B cell (primary cell): Measurements from ENCODE around the gene DIP2B. TPM values are rescaled to one million over a fixed set of nuclear protein-coding genes. Genes with fewer than 3 reads are reported as not detected.
"Not testable (repeated sequence)": the region's sequence is repeated elsewhere in the genome, so short reads cannot be mapped to it uniquely, and the experiment has no call there.

ENCODE experiments used
- ATAC-seq: fragments of 200-7000 bp; cut with Tn5 transposase; one replicate; pipeline ENCODE4 v1.10.0; 2021; ENCODE audit warnings: low read depth, mild to moderate bottlenecking, moderate number of reproducible peaks, moderate library complexity
- CTCF ChIA-PET: fragments of 350-600 bp; sonication (Branson Sonifier 250); formaldehyde crosslinking; loops from one replicate; lab custom pipeline; 2021; ENCODE audit warnings: antibody characterized with exemption, inconsistent platforms; lab: Charles Lee
- POLR2A ChIA-PET: fragments of 350-600 bp; sonication (Branson Sonifier 250); formaldehyde crosslinking; loops from one replicate; lab custom pipeline; 2021; ENCODE audit warnings: antibody characterized with exemption; lab: Charles Lee
- DNase-seq: peaks from one replicate; pipeline ENCODE4 v3.0.0; 2013
- H2AFZ ChIP-seq: 2 replicates; pipeline ENCODE4 v1.6.1; 2012; ENCODE audit warnings: mild to moderate bottlenecking, low read depth, low read length; ENCODE audit not compliant: insufficient read depth, poor library complexity, severe bottlenecking
- H3K27ac ChIP-seq, 2 donors: 1 replicate in 1 of 2; 2 replicates in 1 of 2; pipeline ENCODE4 v1.5.1; 2012 to 2013; ENCODE audit warnings: low read length in 2 of 2, mild to moderate bottlenecking in 2 of 2, moderate library complexity in 1 of 2
- H3K27me3 ChIP-seq, 4 experiments: fragments of 200-600 bp in 1 of 4; sonication (generic) in 1 of 4; replicated peaks in 1 of 4; 1 replicate in 2 of 4; 2 replicates in 2 of 4; pipeline versions ENCODE4 v1.6.1 to v1.7.0; 2013 to 2016; ENCODE audit warnings: low read length in 3 of 4, mild to moderate bottlenecking in 2 of 4, mixed read lengths in 1 of 4, moderate library complexity in 1 of 4; ENCODE audit not compliant: insufficient read depth in 4 of 4, control insufficient read depth in 3 of 4; ENCODE audit errors: control extremely low read depth in 1 of 4
- H3K36me3 ChIP-seq, 2 experiments: replicated peaks in 1 of 2; 1 replicate in 1 of 2; 2 replicates in 1 of 2; pipeline versions ENCODE4 v1.6.1 to v1.7.1; 2013; ENCODE audit warnings: low read length in 1 of 2; ENCODE audit not compliant: insufficient read depth in 2 of 2, control insufficient read depth in 1 of 2; ENCODE audit errors: control extremely low read depth in 1 of 2, extremely low read depth in 1 of 2
- H3K4me1 ChIP-seq, 2 donors: fragments of 200-600 bp in 1 of 2; sonication (generic) in 1 of 2; 1 replicate in 1 of 2; 2 replicates in 1 of 2; pipeline versions ENCODE4 v1.5.1 to v1.6.1; 2013 to 2017; ENCODE audit warnings: low read length in 2 of 2; ENCODE audit not compliant: control insufficient read depth in 2 of 2, insufficient read depth in 2 of 2
- H3K4me2 ChIP-seq: replicated peaks from 2 replicates; pipeline ENCODE3; 2012; ENCODE audit warnings: mild to moderate bottlenecking, low read depth, low read length; ENCODE audit not compliant: poor library complexity, severe bottlenecking
- H3K4me3 ChIP-seq, 5 experiments: fragments of 200-600 bp in 1 of 5; sonication (generic) in 1 of 5; 1 replicate in 3 of 5; 2 replicates in 2 of 5; pipeline versions ENCODE4 v1.5.1 to v1.7.0; 2011 to 2016; ENCODE audit warnings: low read length in 4 of 5, mild to moderate bottlenecking in 4 of 5, low read depth in 2 of 5, control low read depth in 1 of 5, moderate library complexity in 1 of 5; ENCODE audit not compliant: insufficient read depth in 1 of 5; ENCODE audit errors: control extremely low read depth in 1 of 5, extremely low read depth in 1 of 5
- H3K79me2 ChIP-seq: fragments of 200-600 bp; sonication (generic); one replicate; pipeline ENCODE4 v1.6.0; 2016; ENCODE audit warnings: low read length; ENCODE audit not compliant: control insufficient read depth, insufficient read depth
- H3K9ac ChIP-seq: fragments of 200-600 bp; sonication (generic); 2 replicates; pipeline ENCODE4 v1.6.1; 2017; ENCODE audit warnings: mild to moderate bottlenecking, low read length, moderate library complexity
- H3K9me3 ChIP-seq, 3 donors: one replicate each; pipeline versions ENCODE4 v1.6.1 to v1.7.1; 2013; ENCODE audit warnings: low read length in 2 of 3; ENCODE audit not compliant: control insufficient read depth in 2 of 3, insufficient read depth in 1 of 3; ENCODE audit errors: control extremely low read depth in 1 of 3
- H4K20me1 ChIP-seq: 2 replicates; pipeline ENCODE4 v1.6.0; 2012; ENCODE audit warnings: mild to moderate bottlenecking, low read length; ENCODE audit not compliant: insufficient read depth, control insufficient read depth, poor library complexity, severe bottlenecking
- H3K27ac Mint-ChIP-seq: one replicate; pipeline ENCODE4 v1.8.0; 2021; ENCODE audit warnings: mixed read lengths
- H3K27me3 Mint-ChIP-seq: one replicate; pipeline ENCODE4 v1.8.0; 2021; ENCODE audit warnings: mixed read lengths
- H3K4me1 Mint-ChIP-seq: one replicate; pipeline ENCODE4 v1.8.0; 2021; ENCODE audit warnings: mixed read lengths
- H3K4me3 Mint-ChIP-seq: one replicate; pipeline ENCODE4 v1.8.0; 2021; ENCODE audit warnings: mixed read lengths
- H3K9me3 Mint-ChIP-seq: one replicate; pipeline ENCODE4 v1.8.0; 2022; ENCODE audit warnings: mixed read lengths; ENCODE audit not compliant: insufficient read depth
- EZH2 ChIP-seq: IDR thresholded peaks from 2 replicates; pipeline ENCODE4 v1.6.1; 2012; ENCODE audit warnings: borderline replicate concordance, low read depth, mild to moderate bottlenecking, moderate library complexity, low read length; ENCODE audit not compliant: insufficient read depth, poor library complexity, severe bottlenecking
- WGBS: methylation state at CpG from one replicate; pipeline ENCODE4 v1.1.5; 2013; ENCODE audit warnings: missing lambda C conversion rate; ENCODE audit not compliant: insufficient coverage; 5-methylcytosine and 5-hydroxymethylcytosine counted together
- intact Hi-C: fragments of 100-400 bp; cut with micrococcal nuclease; formaldehyde crosslinking; loops from one replicate; pipeline ENCODE4 v1.10.0; 2022
- polyA plus RNA-seq: library from polyadenylated mRNA; depleted of rRNA; stranded (reverse); fragments of >200 nt; gene quantifications from 2 replicates; pipeline ENCODE4 v1.2.3, GENCODE V29; 2012
- total RNA-seq, 2 donors: library from RNA; stranded (reverse); fragments of 120-200 nt in 1 of 2; gene quantifications; 1 replicate in 1 of 2; 2 replicates in 1 of 2; pipeline versions ENCODE4 v1.2.3 to v1.2.4, GENCODE V29; 2013 to 2022
- TF ChIP-seq, protein P1 (sequence below): fragments of 200-600 bp; IDR thresholded peaks from one replicate; pipeline ENCODE4 v1.8.0; 2022; ENCODE audit warnings: antibody characterized with exemption, mild to moderate bottlenecking

DIP2B gene
- total and polyA plus RNA-seq, 2 donors (not counting 1 experiment from before 2014, with no cell fraction given): 16.4 to 38.8 TPM

GRCh38 chr12:50483488-50483887 lies 21.3 kb upstream of the DIP2B start:
- ChIA-PET CTCF (interaction anchor here (1.3 kb wide), 1 partner anchor 155 kb away, joined by 5 read pairs; no protein-coding TSS in a partner anchor), POLR2A (no interaction called here)
- no peaks in the 10 kb centered on the region for H4K20me1 ChIP-seq
- DNase-seq (no peak), ATAC-seq (no peak)
- no peaks in the 10 kb centered on the region for H3K4me1 ChIP-seq
- no peak overlapping the region for H2AFZ ChIP-seq
- H3K27me3 Mint-ChIP-seq: no peaks in the 10 kb centered on the region
- TF ChIP-seq, protein P1, sequence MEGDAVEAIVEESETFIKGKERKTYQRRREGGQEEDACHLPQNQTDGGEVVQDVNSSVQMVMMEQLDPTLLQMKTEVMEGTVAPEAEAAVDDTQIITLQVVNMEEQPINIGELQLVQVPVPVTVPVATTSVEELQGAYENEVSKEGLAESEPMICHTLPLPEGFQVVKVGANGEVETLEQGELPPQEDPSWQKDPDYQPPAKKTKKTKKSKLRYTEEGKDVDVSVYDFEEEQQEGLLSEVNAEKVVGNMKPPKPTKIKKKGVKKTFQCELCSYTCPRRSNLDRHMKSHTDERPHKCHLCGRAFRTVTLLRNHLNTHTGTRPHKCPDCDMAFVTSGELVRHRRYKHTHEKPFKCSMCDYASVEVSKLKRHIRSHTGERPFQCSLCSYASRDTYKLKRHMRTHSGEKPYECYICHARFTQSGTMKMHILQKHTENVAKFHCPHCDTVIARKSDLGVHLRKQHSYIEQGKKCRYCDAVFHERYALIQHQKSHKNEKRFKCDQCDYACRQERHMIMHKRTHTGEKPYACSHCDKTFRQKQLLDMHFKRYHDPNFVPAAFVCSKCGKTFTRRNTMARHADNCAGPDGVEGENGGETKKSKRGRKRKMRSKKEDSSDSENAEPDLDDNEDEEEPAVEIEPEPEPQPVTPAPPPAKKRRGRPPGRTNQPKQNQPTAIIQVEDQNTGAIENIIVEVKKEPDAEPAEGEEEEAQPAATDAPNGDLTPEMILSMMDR: no peak
- no peak for TF ChIP-seq EZH2
- H3K4me3 Mint-ChIP-seq: no peak overlapping the region
- no peak overlapping the region for H3K9ac ChIP-seq
- no peak overlapping the region for H3K4me3 ChIP-seq
- peaks cover 3% of the 10 kb centered on the region for H3K9me3 Mint-ChIP-seq
- WGBS: 100% methylated on average over 1 of the region's 1 CpG
- no peak overlapping the region for H3K27ac ChIP-seq
- H3K4me1 Mint-ChIP-seq: no peaks in the 10 kb centered on the region
- H3K27ac Mint-ChIP-seq: no peak overlapping the region
- H3K9me3 ChIP-seq: peaks cover 0 to 8% (median 0%) of the 10 kb centered on the region in 3 donors
- no peaks in the 10 kb centered on the region for H3K36me3 ChIP-seq
- intact Hi-C loops: no loop called here
- no peak overlapping the region for H3K4me2 ChIP-seq
- H3K27me3 ChIP-seq: no peaks in the 10 kb centered on the region
- no peaks in the 10 kb centered on the region for H3K79me2 ChIP-seq

- Histone ChIP-seq H3K27ac (no peak overlapping the region), H3K4me2 (no peak overlapping the region), H3K4me1 (no peaks in the 10 kb centered on the region), H4K20me1 (no peaks in the 10 kb centered on the region), H3K79me2 (no peaks in the 10 kb centered on the region), H3K4me3 (no peak overlapping the region), H3K36me3 (no peaks in the 10 kb centered on the region), H2AFZ (no peak overlapping the region), H3K27me3 (no peaks in the 10 kb centered on the region), H3K9ac (no peak overlapping the region), H3K9me3 (peaks cover 1 to 36% (median 13%) of the 10 kb centered on the region in 3 donors)
- WGBS: 100% methylated on average over 3 of the region's 5 CpGs
- ChIA-PET POLR2A (interaction anchor here (0.6 kb wide), 1 partner anchor 46 kb away, joined by 5 read pairs; no protein-coding TSS in a partner anchor), CTCF (no interaction called here)
- intact Hi-C loops: no loop called here
- Mint-ChIP-seq H3K4me3 (no peak overlapping the region), H3K27ac (no peak overlapping the region), H3K4me1 (no peaks in the 10 kb centered on the region), H3K27me3 (no peaks in the 10 kb centered on the region), H3K9me3 (peaks cover 14% of the 10 kb centered on the region)
- ATAC-seq (no peak), DNase-seq (no peak)
- TF ChIP-seq, protein P1: no peak
- TF ChIP-seq EZH2: no peak
Measured at GRCh38 chr12:50488801-50489200, 16.0 kb upstream of the DIP2B start.

GRCh38 chr12:50498119-50498518 lies 6.7 kb upstream of the DIP2B start:
- H3K4me2 ChIP-seq, DNase-seq, intact Hi-C loops, H3K27me3 ChIP-seq, H3K9ac ChIP-seq, H3K4me3 Mint-ChIP-seq, ATAC-seq, H3K27ac ChIP-seq, H3K27ac Mint-ChIP-seq, H3K79me2 ChIP-seq, H3K4me1 ChIP-seq, H3K4me3 ChIP-seq, POLR2A ChIA-PET, H3K4me1 Mint-ChIP-seq, H3K27me3 Mint-ChIP-seq, H3K36me3 ChIP-seq, H2AFZ ChIP-seq, H4K20me1 ChIP-seq: not testable (repeated sequence)
- CTCF ChIA-PET: interaction anchor here (1.0 to 1.5 kb wide), 3 partner anchors 11 to 237 kb away, joined by 3 to 4 read pairs (median 3); no protein-coding TSS in a partner anchor
- H3K9me3 ChIP-seq: peaks cover 1 to 49% (median 40%) of the 10 kb centered on the region in 3 donors
- peaks cover 30% of the 10 kb centered on the region for H3K9me3 Mint-ChIP-seq
- WGBS: 100% methylated on average over 1 of the region's 11 CpGs
